ENCODE results near the gene SLC35A5. TPM values are rescaled to one million over a fixed set of nuclear protein-coding genes. Genes with fewer than 3 reads are reported as not detected.

Gene SLC35A5
- total RNA-seq, 1 experiment from 2014 or later: 24.8 TPM

DNA sequence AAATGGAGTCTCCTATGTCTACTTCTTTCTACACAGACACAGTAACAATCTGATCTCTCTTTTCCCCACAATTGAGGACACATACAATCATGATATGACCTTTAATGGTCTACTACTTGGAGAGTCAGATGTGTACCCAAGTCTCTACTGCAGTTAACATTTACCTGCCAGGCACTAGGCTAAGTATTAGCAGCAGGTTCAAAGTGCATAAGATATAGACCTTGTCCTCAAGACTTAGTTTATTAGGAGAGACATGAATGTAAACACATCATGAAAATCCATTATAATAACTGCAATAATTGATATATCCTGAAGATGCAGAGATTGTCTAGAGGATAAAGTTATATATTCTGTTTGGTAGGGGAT is 3.1 kb downstream of the SLC35A5 start:
- DNase-seq (ENCODE audit: low read depth): no peak
- in situ Hi-C loops (cut with HindIII; ENCODE audit: low pct_unique_long_range_greater_than_20kb, low sequenced_read_pairs): no loop called here

DNA sequence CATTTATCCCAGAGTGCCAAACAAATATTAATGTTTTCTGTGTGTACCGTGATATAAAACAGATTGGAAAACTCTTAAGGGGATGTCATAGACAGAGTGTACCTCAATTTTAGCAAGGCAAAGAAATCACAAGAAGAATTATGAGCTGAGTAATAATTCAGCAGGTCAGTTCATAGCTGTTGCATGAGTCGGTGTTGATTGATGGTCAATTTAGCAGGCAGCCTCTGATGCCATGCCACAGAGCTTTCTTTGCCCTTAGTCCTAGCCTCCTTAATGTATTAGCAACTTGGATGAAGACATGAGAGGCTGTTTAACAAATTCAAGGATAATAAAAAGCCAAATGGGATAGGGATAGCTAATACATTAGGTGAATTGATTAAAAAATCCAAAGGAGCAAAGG is 6.8 kb downstream of the SLC35A5 start:
- DNase-seq (ENCODE audit: low read depth): no peak
- in situ Hi-C loops (cut with HindIII; ENCODE audit: low pct_unique_long_range_greater_than_20kb, low sequenced_read_pairs): no loop called here

DNA sequence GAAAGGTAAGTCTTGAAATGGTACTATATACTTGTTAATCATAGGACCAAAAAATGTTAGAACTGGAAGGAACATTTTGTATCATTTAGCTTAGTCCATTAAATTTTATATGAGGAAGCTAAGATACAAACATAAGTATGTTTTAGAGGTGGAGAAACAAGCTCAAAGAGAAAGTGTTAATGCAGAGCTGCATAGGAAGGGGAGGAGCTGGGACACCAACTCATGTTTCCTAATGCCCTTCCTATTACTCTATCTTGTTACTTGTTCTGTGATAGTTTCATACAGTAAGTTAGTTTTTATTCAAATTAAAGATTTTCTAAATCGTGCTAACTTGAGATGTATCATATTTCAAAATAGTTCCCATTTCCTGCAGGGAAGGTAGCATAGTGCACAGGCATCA is 7.4 kb downstream of the SLC35A5 start:
- in situ Hi-C loops (cut with HindIII; ENCODE audit: low pct_unique_long_range_greater_than_20kb, low sequenced_read_pairs): no loop called here
- DNase-seq (ENCODE audit: low read depth): no peak

DNA sequence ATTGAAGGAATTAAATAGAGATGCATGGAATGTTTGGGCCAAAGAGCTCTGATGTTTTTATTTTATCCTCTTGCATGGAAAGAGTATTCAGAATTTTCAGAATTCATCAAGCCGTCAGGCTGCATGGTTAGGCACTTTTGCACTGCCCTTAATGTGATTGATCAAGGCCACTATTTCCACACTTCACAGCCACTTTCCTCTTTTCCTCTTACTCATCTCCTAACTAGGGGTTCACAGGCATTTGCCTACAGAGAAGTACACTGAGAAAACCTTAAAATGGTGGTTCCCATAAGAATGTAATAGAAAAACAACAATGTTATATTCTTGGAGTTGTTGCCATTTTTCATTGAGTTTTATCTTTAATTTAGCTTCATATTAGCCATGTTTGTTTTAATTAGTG is 10.9 kb downstream of the SLC35A5 start:
- DNase-seq (ENCODE audit: low read depth): no peak
- in situ Hi-C loops (cut with HindIII; ENCODE audit: low pct_unique_long_range_greater_than_20kb, low sequenced_read_pairs): no loop called here

DNA sequence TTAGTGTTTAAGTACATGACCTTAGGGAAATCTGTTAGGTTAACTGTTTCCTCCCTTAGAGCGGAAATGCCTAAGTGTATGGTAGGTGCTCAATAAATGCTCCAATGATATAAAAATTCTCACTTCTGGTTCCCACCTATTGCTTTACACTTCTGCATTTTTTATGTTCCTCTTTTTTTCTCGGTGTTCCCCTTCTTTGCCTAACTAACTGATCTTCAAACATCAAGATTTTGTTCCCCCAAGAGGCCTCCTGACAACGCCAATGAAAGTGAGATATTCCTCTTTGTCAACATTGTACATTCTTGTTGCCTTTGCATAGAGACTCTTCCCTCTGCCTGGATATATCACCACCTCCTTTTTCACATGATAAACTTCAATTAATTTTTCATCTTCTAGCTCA is 17.4 kb downstream of the SLC35A5 start:
- DNase-seq (ENCODE audit: low read depth): no peak
- in situ Hi-C loops (cut with HindIII; ENCODE audit: low pct_unique_long_range_greater_than_20kb, low sequenced_read_pairs): no loop called here

DNA sequence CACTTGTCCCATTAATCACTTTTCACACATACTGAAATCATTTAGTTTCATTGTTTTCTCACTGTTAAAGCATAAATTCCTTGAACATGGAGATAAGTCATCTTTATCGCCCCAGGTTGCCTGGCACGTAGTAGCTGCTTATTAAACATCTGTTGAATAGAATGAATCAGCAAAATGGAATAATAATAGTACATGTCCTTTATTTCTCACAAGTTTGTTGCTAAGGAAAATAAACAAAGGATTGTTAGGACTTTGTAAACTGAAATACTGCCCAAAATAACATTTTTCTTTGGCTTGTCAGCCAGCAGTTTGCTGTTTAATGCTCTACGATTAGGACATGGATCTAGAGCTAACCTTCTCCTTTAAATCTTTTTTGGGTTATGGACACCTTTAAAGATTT is 17.9 kb downstream of the SLC35A5 start:
- DNase-seq (ENCODE audit: low read depth): no peak
- in situ Hi-C loops (cut with HindIII; ENCODE audit: low pct_unique_long_range_greater_than_20kb, low sequenced_read_pairs): no loop called here

DNA sequence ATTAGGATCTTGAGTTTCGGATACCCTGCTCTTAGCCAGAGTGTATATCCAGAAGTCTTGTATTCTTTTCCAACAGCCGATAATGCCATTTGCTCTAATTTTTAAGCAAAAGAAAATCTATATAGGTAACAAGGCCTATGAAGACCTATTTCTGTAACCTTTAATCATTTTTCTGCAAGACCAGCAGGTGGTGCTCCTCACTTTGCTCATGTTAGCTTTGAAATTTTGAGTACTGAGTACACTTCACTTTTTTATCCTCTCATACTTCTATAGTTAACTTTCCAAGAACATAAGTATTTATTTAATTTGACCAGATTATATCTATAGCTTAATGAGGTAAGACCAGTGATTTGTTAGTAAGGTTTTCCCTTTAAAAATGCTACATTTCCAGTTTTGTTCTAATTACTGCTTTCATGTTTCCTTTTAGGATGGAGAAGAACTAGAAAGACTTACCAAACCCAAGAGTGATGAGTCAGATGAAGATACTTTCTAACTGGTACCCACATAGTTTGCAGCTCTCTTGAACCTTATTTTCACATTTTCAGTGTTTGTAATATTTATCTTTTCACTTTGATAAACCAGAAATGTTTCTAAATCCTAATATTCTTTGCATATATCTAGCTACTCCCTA is 20.5 kb downstream of the SLC35A5 start:
- in situ Hi-C loops (cut with HindIII; ENCODE audit: low pct_unique_long_range_greater_than_20kb, low sequenced_read_pairs): no loop called here
- DNase-seq (ENCODE audit: low read depth): no peak

DNA sequence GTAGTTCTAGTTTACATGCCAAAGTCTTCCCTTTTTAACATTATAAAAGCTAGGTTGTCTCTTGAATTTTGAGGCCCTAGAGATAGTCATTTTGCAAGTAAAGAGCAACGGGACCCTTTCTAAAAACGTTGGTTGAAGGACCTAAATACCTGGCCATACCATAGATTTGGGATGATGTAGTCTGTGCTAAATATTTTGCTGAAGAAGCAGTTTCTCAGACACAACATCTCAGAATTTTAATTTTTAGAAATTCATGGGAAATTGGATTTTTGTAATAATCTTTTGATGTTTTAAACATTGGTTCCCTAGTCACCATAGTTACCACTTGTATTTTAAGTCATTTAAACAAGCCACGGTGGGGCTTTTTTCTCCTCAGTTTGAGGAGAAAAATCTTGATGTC is 21.3 kb downstream of the SLC35A5 start:
- in situ Hi-C loops (cut with HindIII; ENCODE audit: low pct_unique_long_range_greater_than_20kb, low sequenced_read_pairs): no loop called here

DNA sequence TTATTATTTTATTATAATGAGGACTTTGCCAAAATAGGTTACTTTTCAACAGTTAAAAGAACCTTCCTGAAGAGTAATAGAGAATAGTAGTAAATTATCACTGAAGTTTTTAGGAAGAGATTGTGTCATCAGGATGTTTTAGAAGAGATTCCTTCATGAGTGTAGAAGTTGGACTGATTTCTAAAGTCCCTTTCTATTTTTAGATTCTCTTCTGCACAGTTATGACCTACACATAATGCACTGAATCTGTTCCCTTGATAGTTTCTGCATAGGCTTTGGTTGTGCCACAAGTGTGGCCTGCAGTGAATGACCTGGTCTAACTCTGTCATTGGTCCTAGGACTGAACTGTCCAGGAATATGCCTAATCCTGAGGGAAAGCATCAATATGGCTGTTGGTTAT is 23.9 kb downstream of the SLC35A5 start:
- in situ Hi-C loops (cut with HindIII; ENCODE audit: low pct_unique_long_range_greater_than_20kb, low sequenced_read_pairs): no loop called here
- no peak for DNase-seq (ENCODE audit: low read depth)

More for the DNA sequence above, 21.3 kb downstream of the SLC35A5 start:
- no peak for DNase-seq (ENCODE audit: low read depth)

DNA sequence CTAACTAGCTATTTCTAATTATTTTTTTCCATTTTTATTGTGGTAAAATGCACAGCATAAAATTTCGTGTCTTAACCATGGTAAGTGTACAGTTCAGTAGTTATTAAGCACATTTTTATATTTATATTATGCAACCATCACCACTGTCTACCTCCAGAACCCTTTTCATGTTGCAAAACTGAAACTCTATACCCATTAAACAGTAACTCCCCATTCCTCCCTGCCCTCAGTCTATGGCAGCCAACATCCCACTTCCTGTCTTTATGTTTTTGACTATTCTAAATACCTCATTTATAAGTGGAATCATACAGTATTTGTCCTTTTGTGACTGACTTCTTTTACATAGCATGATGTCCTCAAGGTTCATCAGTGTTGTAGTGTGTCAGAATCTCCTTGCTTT is 25.5 kb downstream of the SLC35A5 start:
- in situ Hi-C loops (cut with HindIII; ENCODE audit: low pct_unique_long_range_greater_than_20kb, low sequenced_read_pairs): no loop called here
- no peak for DNase-seq (ENCODE audit: low read depth)

DNA sequence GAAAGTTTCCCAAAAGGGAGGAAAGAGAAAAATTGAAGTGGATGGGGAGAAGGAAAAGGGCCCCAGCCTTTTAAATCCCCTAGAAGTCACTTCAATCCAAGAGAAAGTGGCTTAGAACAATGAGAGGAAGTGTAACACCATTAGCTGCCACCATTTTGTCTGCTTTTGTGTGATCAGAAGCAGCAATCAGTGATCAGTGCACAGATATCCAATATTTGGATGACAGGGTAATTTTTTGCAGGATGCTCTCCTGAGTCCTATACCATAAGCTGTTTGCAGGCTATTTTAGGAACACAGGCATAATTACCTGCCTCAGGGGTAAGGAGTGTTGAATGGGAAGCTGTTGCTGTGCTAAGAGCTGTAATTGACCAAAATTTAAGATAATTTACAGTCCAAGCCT is 31.4 kb downstream of the SLC35A5 start:
- DNase-seq (ENCODE audit: low read depth): no peak
- in situ Hi-C loops (cut with HindIII; ENCODE audit: low pct_unique_long_range_greater_than_20kb, low sequenced_read_pairs): no loop called here

DNA sequence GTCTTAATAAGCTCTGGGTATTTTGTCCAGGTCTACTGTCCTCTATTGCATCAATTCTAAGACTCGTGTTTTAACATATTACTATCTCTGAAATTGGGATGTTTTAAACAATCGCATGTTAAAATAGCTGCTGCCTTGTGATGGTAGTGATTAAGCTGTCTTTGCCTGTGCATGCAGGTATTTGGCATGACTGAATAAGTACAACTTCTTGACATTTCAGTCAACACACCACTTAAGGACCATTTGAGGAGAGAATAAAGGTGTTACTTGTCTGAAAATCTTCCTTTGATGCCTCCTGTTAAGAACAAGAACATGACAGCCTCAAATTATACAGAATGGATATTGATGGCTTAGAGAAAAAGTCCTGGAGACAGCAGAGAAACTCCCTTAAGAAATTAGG is 33.0 kb downstream of the SLC35A5 start:
- DNase-seq (ENCODE audit: low read depth): no peak
- in situ Hi-C loops (cut with HindIII; ENCODE audit: low pct_unique_long_range_greater_than_20kb, low sequenced_read_pairs): no loop called here

DNA sequence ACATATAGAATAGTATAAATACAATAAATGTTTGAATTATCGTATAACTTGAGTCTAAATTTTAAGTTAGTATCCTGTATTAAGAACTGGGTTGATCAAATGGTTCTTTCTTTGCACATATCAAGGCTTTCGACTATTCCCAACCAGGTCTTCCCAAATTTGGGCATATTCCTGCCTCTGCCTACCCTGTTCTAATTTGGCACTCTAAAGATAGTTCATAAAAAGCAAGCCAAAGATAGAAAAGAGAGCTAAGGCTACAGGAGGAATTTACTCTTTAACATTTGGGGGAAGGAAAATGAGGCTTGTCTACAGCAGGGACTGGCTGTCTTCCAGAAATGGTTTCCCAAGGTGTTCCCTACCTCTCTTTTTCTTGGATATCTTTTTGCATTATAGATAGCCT is 36.1 kb downstream of the SLC35A5 start:
- in situ Hi-C loops (cut with HindIII; ENCODE audit: low pct_unique_long_range_greater_than_20kb, low sequenced_read_pairs): no loop called here
- DNase-seq (ENCODE audit: low read depth): no peak

DNA sequence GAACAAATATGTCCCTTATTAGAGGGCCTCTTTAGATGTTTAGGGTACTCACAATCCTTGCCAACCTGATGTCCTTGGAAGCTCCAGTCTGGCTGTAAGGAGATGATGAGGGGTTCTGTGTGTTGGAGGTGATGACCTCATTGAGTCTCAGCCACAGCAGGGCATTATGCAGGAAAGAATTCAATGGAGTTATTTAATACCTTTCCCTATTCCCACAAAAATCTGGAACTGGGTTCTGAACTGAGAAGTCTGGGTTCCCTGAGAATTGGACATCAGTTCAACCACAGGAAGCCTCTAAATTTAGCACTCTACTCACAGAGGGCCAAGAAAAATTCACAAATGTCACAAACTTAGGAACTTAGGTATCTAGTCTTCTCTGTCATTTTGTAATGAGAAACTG is 36.9 kb downstream of the SLC35A5 start:
- in situ Hi-C loops (cut with HindIII; ENCODE audit: low pct_unique_long_range_greater_than_20kb, low sequenced_read_pairs): no loop called here
- DNase-seq (ENCODE audit: low read depth): no peak

DNA sequence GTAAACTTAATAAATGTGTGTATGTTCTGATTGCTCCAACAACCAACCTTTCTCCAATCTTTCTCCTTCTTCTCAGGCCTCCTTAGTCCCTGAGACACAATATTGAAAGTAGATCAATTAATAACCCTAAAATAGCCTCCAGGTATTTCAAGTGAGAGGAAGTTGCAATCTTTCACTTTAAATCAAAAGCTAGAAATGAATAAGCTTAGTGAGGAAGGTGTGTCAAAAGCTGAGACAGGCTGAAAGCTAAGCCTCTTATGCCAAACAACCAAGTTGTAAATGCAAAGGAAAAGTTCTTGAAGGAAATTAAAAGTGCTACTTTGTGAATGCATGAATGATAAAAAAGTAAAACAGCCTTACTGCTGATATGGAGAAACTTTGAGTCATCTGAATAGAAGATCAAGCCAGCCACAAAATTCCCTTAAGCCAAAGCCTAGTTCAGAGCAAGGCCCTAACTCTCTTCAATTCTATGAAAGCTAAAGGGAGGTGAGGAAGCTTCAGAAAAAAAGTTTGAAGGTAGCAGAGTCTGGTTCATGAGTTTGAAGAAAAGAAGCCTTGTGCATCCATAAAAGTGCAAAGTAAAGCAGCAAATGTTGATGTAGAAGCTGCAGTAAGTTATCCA is 40.5 kb downstream of the SLC35A5 start:
- no peak for DNase-seq (ENCODE audit: low read depth)
- in situ Hi-C loops (cut with HindIII; ENCODE audit: low pct_unique_long_range_greater_than_20kb, low sequenced_read_pairs): no loop called here

DNA sequence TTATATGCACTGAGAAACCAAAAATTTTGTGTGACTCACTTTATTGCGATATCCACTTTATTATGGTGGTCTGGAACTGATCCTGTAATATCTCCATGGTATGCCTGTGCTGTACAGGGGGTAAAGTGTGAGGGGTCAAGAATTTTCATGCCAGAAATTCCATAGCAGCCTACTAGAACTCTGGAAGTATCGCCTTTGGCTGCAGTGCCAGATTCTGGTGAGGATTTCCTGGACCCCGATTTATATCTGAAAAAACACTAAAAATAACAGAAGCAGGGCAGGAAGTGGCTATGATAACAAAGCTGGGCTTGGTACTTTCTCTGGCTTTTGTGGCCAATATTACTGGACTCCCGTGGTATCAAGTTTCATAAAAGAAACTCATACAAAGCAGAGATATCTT is 42.7 kb downstream of the SLC35A5 start:
- in situ Hi-C loops (cut with HindIII; ENCODE audit: low pct_unique_long_range_greater_than_20kb, low sequenced_read_pairs): no loop called here
- DNase-seq (ENCODE audit: low read depth): no peak

DNA sequence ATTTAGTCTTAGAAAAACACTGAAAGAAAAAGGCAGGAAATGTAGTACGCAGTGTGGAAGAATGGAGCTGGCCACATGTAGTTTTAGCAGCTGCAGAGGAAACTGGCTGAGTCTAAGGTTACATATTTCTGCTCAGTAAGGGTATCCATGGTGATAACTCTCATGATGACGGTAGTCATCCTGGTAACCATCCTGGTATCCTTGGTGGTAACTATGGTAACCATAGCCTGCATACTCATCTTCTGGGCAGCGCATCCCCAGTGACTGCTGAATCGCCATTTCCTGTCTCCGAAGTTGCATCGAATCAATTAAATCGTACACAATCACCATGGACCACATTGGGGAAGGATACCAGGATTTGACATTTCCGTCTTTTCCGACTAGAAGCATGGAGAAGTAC is 43.4 kb downstream of the SLC35A5 start:
- DNase-seq (ENCODE audit: low read depth): no peak
- in situ Hi-C loops (cut with HindIII; ENCODE audit: low pct_unique_long_range_greater_than_20kb, low sequenced_read_pairs): no loop called here

DNA sequence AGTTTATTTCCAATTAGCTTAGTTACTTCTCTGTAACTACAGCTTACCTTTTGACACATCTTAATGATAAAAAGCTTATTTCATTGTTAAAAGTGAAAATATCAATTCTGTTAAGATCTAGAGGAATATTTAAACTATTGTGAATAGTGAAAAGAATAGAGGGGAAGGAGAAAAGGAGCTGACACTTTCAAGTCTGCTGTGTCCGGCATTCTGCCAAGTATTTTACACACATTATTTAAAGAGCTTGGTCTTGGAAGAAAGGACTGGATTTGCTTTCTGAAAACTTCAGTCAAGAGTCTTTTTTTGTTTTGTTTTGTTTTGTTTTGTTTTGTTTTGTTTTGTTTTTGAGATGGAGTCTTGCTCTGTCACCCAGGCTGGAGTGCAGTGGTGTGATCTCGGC is 44.3 kb downstream of the SLC35A5 start:
- in situ Hi-C loops (cut with HindIII; ENCODE audit: low pct_unique_long_range_greater_than_20kb, low sequenced_read_pairs): no loop called here
- no peak for DNase-seq (ENCODE audit: low read depth)

DNA sequence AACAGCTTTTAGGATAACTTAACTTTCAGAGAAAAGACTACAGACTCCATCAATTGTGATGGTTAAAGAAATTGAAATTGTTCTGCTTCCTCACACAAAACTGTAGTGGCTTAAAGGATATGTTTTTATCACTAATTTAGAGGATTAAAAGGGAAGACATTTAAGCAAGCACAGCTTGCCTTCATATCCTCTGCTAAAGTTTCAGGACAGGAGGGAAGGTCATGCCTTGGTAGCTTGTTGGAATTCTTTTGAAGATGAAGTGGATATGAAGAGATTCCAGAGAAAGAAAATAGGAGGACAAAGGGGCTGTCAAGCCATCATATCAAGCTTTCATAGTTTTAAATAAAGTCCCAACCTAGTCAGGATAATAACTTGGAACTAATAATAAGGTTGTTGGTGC is 46.0 kb downstream of the SLC35A5 start:
- in situ Hi-C loops (cut with HindIII; ENCODE audit: low pct_unique_long_range_greater_than_20kb, low sequenced_read_pairs): no loop called here
- no peak for DNase-seq (ENCODE audit: low read depth)

DNA sequence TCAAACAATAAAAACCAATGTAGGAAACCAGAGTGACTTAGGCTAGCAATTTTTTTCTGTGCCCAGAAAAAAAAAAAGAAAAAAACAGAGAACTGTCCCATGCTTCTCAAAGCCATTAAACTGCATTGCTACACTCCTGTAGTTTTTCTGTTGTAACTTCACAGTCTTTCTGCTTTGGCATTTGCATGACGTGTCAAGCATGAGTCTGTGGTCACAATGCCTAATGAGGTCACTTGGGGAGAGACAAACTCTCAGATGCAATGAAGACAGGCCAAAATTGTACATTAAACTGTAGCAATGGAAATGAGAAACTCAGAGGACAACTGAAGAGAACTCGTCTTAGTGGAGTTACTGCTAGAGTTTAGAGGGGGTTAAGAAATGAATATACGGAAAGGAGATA is 48.3 kb downstream of the SLC35A5 start:
- DNase-seq (ENCODE audit: low read depth): no peak
- in situ Hi-C loops (cut with HindIII; ENCODE audit: low pct_unique_long_range_greater_than_20kb, low sequenced_read_pairs): no loop called here
